HepG2 (cell line): Measurements from ENCODE around the gene MAFF. TPM values are rescaled to one million over a fixed set of nuclear protein-coding genes. Genes with fewer than 3 reads are reported as not detected.

ENCODE experiments used
- ATAC-seq: fragments of 200-7000 bp; cut with Tn5 transposase; 3 replicates; pipeline ENCODE4 v1.9.1; 2020; ENCODE audit warnings: mild to moderate bottlenecking, moderate library complexity
- BruUV-seq: library from RNA; stranded (reverse); fragments of 400-500 nt; replicated peaks from 2 replicates; lab custom pipeline; 2021; lab: Mats Ljungman, UMichigan
- CTCF ChIA-PET: fragments of 300-600 bp; formaldehyde crosslinking; extraction: SDS; loops from one replicate; lab custom pipeline; 2021; ENCODE audit warnings: low total read pairs, inconsistent platforms, low intra/inter-chr PET ratio; lab: Yijun Ruan, JAX
- POLR2A ChIA-PET: fragments of 350-600 bp; sonication (Branson Sonifier 250); formaldehyde crosslinking; loops from one replicate; lab custom pipeline; 2020; ENCODE audit warnings: antibody characterized with exemption, inconsistent platforms; lab: Yijun Ruan, JAX
- DNase-seq: peaks from one replicate; pipeline ENCODE4 v3.0.0-alpha.2; 2015; ENCODE audit warnings: low spot score
- FAIRE-seq: peaks from 3 replicates; lab custom pipeline; 2011; peaks lifted over from hg19 to GRCh38; lab: Jason Lieb, UNC
- H2AFZ ChIP-seq: one replicate; pipeline ENCODE4 v1.6.1; 2011; ENCODE audit warnings: low read length, inconsistent platforms
- H3K27ac ChIP-seq: fragments of 300-600 bp; 3 replicates; pipeline ENCODE4 v1.8.0; 2011; ENCODE audit warnings: mixed run types, mild to moderate bottlenecking, mixed read lengths, low read length, inconsistent platforms; ENCODE audit not compliant: insufficient read depth; ENCODE audit errors: extremely low read length
- H3K27me3 ChIP-seq, 2 experiments: fragments of 200-600 bp in 1 of 2; 2 replicates in 1 of 2; 3 replicates in 1 of 2; pipeline versions ENCODE4 v1.6.0 to v1.8.0; 2011; ENCODE audit warnings: low read length in 2 of 2, mild to moderate bottlenecking in 2 of 2, moderate library complexity in 2 of 2, inconsistent platforms in 1 of 2; ENCODE audit not compliant: insufficient read depth in 2 of 2, control insufficient read depth in 1 of 2
- H3K36me3 ChIP-seq, 2 experiments: fragments of 200-600 bp in 1 of 2; replicated peaks in 1 of 2; 2 replicates in 1 of 2; 3 replicates in 1 of 2; pipeline versions ENCODE4 v1.5.1 to v1.8.0; 2011; ENCODE audit warnings: low read length in 2 of 2, inconsistent platforms in 1 of 2; ENCODE audit not compliant: insufficient read depth in 2 of 2, control insufficient read depth in 1 of 2
- H3K4me1 ChIP-seq: 2 replicates; pipeline ENCODE4 v1.5.1; 2012; ENCODE audit warnings: low read length, inconsistent platforms; ENCODE audit not compliant: insufficient read depth
- H3K4me2 ChIP-seq: 2 replicates; pipeline ENCODE4 v1.6.0; 2011; ENCODE audit warnings: low read depth, low read length, inconsistent platforms
- H3K4me3 ChIP-seq, 3 experiments: fragments of 200-600 bp in 1 of 3; sonication (generic), shearing (Covaris generic) in 1 of 3; replicated peaks in 1 of 3; 2 replicates each; pipeline ENCODE4 v1.5.1; 2011 to 2016; ENCODE audit warnings: low read length in 3 of 3, inconsistent platforms in 2 of 3, low read depth in 2 of 3, mild to moderate bottlenecking in 2 of 3, control low read depth in 1 of 3, mixed read lengths in 1 of 3; ENCODE audit not compliant: insufficient read depth in 1 of 3
- H3K79me2 ChIP-seq: one replicate; pipeline ENCODE4 v1.6.1; 2011; ENCODE audit warnings: low read length, inconsistent platforms; ENCODE audit not compliant: insufficient read depth
- H3K9ac ChIP-seq: 2 replicates; pipeline ENCODE4 v1.6.0; 2011; ENCODE audit warnings: mild to moderate bottlenecking, low read depth, low read length, inconsistent platforms; ENCODE audit not compliant: insufficient read depth
- H3K9me3 ChIP-seq: 2 replicates; pipeline ENCODE4 v1.5.1; 2012; ENCODE audit warnings: mild to moderate bottlenecking, low read length
- H4K20me1 ChIP-seq: 2 replicates; pipeline ENCODE4 v1.6.0; 2011; ENCODE audit warnings: inconsistent platforms, mild to moderate bottlenecking, low read length, moderate library complexity; ENCODE audit not compliant: insufficient read depth
- ARID4A ChIP-seq: sonication (generic); formaldehyde crosslinking; IDR thresholded peaks from 2 replicates; pipeline ENCODE4 v1.5.0; 2020; ENCODE audit warnings: mild to moderate bottlenecking, missing genetic modification reagents, borderline replicate concordance
- CAMTA2 ChIP-seq: sonication (generic); formaldehyde crosslinking; IDR thresholded peaks from 2 replicates; pipeline ENCODE4 v1.4.0; 2020; ENCODE audit warnings: mild to moderate bottlenecking, missing genetic modification reagents, borderline replicate concordance
- FLYWCH1 ChIP-seq: sonication (generic); formaldehyde crosslinking; IDR thresholded peaks from 2 replicates; pipeline ENCODE4 v1.8.1; 2023; ENCODE audit warnings: mild to moderate bottlenecking, missing genetic modification reagents
- KDM2A ChIP-seq: sonication (generic); formaldehyde crosslinking; IDR thresholded peaks from 2 replicates; pipeline ENCODE4 v1.4.0; 2020; ENCODE audit warnings: low read depth, missing genetic modification reagents, borderline replicate concordance
- POGK ChIP-seq: sonication (generic); formaldehyde crosslinking; conservative IDR thresholded peaks from 2 replicates; pipeline ENCODE4 v1.8.0; 2022; ENCODE audit warnings: mild to moderate bottlenecking, moderate library complexity, missing genetic modification reagents
- PRMT3 ChIP-seq: sonication (generic); formaldehyde crosslinking; IDR thresholded peaks from 2 replicates; pipeline ENCODE4 v1.8.1; 2022; ENCODE audit warnings: low read depth, mild to moderate bottlenecking, moderate library complexity, missing genetic modification reagents, borderline replicate concordance
- RFXAP ChIP-seq: sonication (generic); formaldehyde crosslinking; IDR thresholded peaks from 2 replicates; pipeline ENCODE4 v1.4.0; 2020; ENCODE audit warnings: missing genetic modification reagents, borderline replicate concordance
- SIN3A ChIP-seq: IDR thresholded peaks from 2 replicates; pipeline ENCODE4 v1.6.1; 2011; ENCODE audit warnings: low read depth, mild to moderate bottlenecking, control low read depth, low read length, borderline replicate concordance
- SYNCRIP ChIP-seq: fragments of 200-400 bp; formaldehyde crosslinking; IDR thresholded peaks from 2 replicates; pipeline ENCODE4 v1.6.1; 2018; ENCODE audit warnings: mild to moderate bottlenecking, low read depth, low read length; ENCODE audit not compliant: insufficient read depth
- ZKSCAN5 ChIP-seq: sonication (generic); formaldehyde crosslinking; IDR thresholded peaks from 2 replicates; pipeline ENCODE4 v1.5.1; 2020; ENCODE audit warnings: mild to moderate bottlenecking, missing genetic modification reagents
- ZNF687 ChIP-seq: sonication (generic); formaldehyde crosslinking; IDR thresholded peaks from 2 replicates; pipeline ENCODE4 v1.5.1; 2020; ENCODE audit warnings: mild to moderate bottlenecking, missing genetic modification reagents, moderate library complexity
- ZSCAN9 ChIP-seq: IDR thresholded peaks from 2 replicates; pipeline ENCODE4 v1.6.1; 2016; ENCODE audit warnings: borderline replicate concordance
- WGBS: methylation state at CpG from one replicate; pipeline ENCODE4 v1.1.6; 2017; ENCODE audit warnings: low lambda C conversion rate; 5-methylcytosine and 5-hydroxymethylcytosine counted together
- in situ Hi-C: cut with HindIII; loops from 2 replicates; pipeline ENCODE4 v1.10.0; 2017; ENCODE audit warnings: low pct_unique_long_range_greater_than_20kb; ENCODE audit not compliant: extremely low pct_ligation_motif_present
- intact Hi-C: fragments of 100-400 bp; cut with micrococcal nuclease; formaldehyde crosslinking; loops from one replicate; pipeline ENCODE4 v1.10.0; 2022; ENCODE audit not compliant: unreplicated experiment
- polyA plus RNA-seq, 8 experiments: library from polyadenylated mRNA; depleted of rRNA in 3 of 8; stranded (reverse) in 7 of 8; unstranded in 1 of 8; fragments of >200 nt; fragmentation: Illumina TruSeq in 4 of 8; extraction: Trizol in 4 of 8; gene quantifications; 2 replicates each; pipeline versions ENCODE4 v1.2.1 to v1.2.3, GENCODE V29; 2011 to 2016; ENCODE audit warnings: low read depth in 4 of 8, missing spikeins in 1 of 8, mixed read lengths in 1 of 8; ENCODE audit not compliant: insufficient read depth in 1 of 8
- total RNA-seq, 5 experiments: library from RNA; depleted of rRNA; stranded (reverse); fragments of >200 nt; fragmentation: Illumina TruSeq; extraction: Trizol; gene quantifications; 2 replicates each; pipeline ENCODE4 v1.2.3, GENCODE V29; 2016; ENCODE audit warnings: low read depth in 1 of 5

Gene MAFF
- total and polyA plus RNA-seq, 2 of the 13 experiments (the other 11 are each of a cell fraction or from before 2014, with no cell fraction given) = 5.4 to 14.3 TPM

- H3K36me3 ChIP-seq = peaks cover 6% of the 10 kb centered on the region in 2 experiments
- FAIRE-seq = no peak
- H3K4me2 ChIP-seq = peak overlapping the region; percentile 87
- BruUV-seq = no TSS peak
- peak overlapping the region; percentile 90 for H3K27ac ChIP-seq
- no peak overlapping the region for H2AFZ ChIP-seq
- WGBS = 2% methylated on average over 10 of the region's 19 CpGs
- peaks cover 46% of the 10 kb centered on the region for H3K4me1 ChIP-seq
- peak; percentile 51 for ATAC-seq
- ChIA-PET POLR2A (interaction anchor here (0.6 to 3.3 kb wide), 7 partner anchors 9 to 112 kb away, joined by 3 to 26 read pairs (median 3); partner anchors contain the start of gene PLA2G6), CTCF (no interaction called here)
- in situ Hi-C loops (loop anchor here (10.0 kb wide), 1 partner anchor 88 kb away; the partner anchor contains the start of gene BAIAP2L2), intact Hi-C loops (loop anchor here (5.0 kb wide), 1 partner anchor 91 kb away; the partner anchor contains the start of gene BAIAP2L2)
- DNase-seq = peak; percentile 46
- H3K9me3 ChIP-seq = no peaks in the 10 kb centered on the region
- peak overlapping the region; percentile 98 for H3K9ac ChIP-seq
- H4K20me1 ChIP-seq = peaks cover 49% of the 10 kb centered on the region; the same call in 1 of the 2 replicates
- H3K4me3 ChIP-seq = peak overlapping the region; percentile 78 to 88 (median 83)
- peaks cover 53% of the 10 kb centered on the region for H3K79me2 ChIP-seq
- no peaks in the 10 kb centered on the region for H3K27me3 ChIP-seq
- no peak for TF ChIP-seq SYNCRIP
- no peak for TF ChIP-seq ZKSCAN5 (CRISPR knock-in tag)
- TF ChIP-seq RFXAP (CRISPR knock-in tag) = no peak
- TF ChIP-seq SIN3A = no peak
- no peak for TF ChIP-seq CAMTA2 (CRISPR knock-in tag)
- TF ChIP-seq ZSCAN9 (CRISPR knock-in tag) = no peak; the same call in 1 of the 2 replicates
- peak; percentile 45 for TF ChIP-seq ZNF687 (CRISPR knock-in tag)
- no peak for TF ChIP-seq FLYWCH1 (CRISPR knock-in tag)
- no peak for TF ChIP-seq KDM2A (CRISPR knock-in tag)
- no peak for TF ChIP-seq ARID4A (CRISPR knock-in tag)
- no peak for TF ChIP-seq POGK
- no peak for TF ChIP-seq PRMT3 (CRISPR knock-in tag)
Observed at GRCh38 chr22:38203090-38203810, 1.5 kb downstream of the MAFF start.
